Mononuclear cell (primary cell): ENCODE results near the gene HLA-DMB. TPM values are rescaled to one million over a fixed set of nuclear protein-coding genes. Genes with fewer than 3 reads are reported as not detected.

Source experiments
- total RNA-seq: library from RNA; depleted of rRNA; stranded (reverse); fragments of >200 nt; gene quantifications from one replicate; pipeline ENCODE4 v1.2.3, GENCODE V29; 2012

The HLA-DMB gene
- total RNA-seq, 1 donor, result 67.8 TPM

Other genes with a start within 250 kb of the HLA-DMB start
- 4.7 TPM for gene HLA-DQA2, start 199.6 kb downstream of the HLA-DMB start, total RNA-seq
- 1.0 TPM for gene HLA-DQB2, start 177.5 kb downstream of the HLA-DMB start, total RNA-seq
- gene HLA-DOB, start 124.0 kb downstream of the HLA-DMB start, total RNA-seq, result 6.6 TPM
- gene TAP2, start 102.3 kb downstream of the HLA-DMB start, total RNA-seq, result 45.0 TPM
- 81.4 TPM for gene PSMB8, start 97.0 kb downstream of the HLA-DMB start, total RNA-seq
- gene TAP1, start 87.3 kb downstream of the HLA-DMB start, total RNA-seq, result 67.2 TPM
- gene PSMB9, start 86.8 kb downstream of the HLA-DMB start, total RNA-seq, result 18.7 TPM
- gene HLA-DMA, start 12.1 kb upstream of the HLA-DMB start, total RNA-seq, result 89.0 TPM
- 193 TPM for gene BRD2, start 27.6 kb upstream of the HLA-DMB start, total RNA-seq
- 16.2 TPM for gene HLA-DOA, start 68.6 kb upstream of the HLA-DMB start, total RNA-seq
- 271 TPM for gene HLA-DPA1, start 132.6 kb upstream of the HLA-DMB start, total RNA-seq
- 166 TPM for gene HLA-DPB1, start 135.0 kb upstream of the HLA-DMB start, total RNA-seq